ENCODE data around the gene PDGFA. TPM values are rescaled to one million over a fixed set of nuclear protein-coding genes. Genes with fewer than 3 reads are reported as not detected.

PDGFA gene
- total RNA-seq, 1 experiment from 2014 or later = 24.8 TPM

- no peak overlapping the region for H3K4me3 ChIP-seq
- DNase-seq (ENCODE audit: low read depth in 1 of 2, low spot score in 2 of 2) = no peak
- no peaks in the 10 kb centered on the region for H3K36me3 ChIP-seq
- H3K9me3 ChIP-seq (replicated peaks) = no peaks in the 10 kb centered on the region
- H3K4me1 ChIP-seq (replicated peaks) = peaks cover 4% of the 10 kb centered on the region
- peaks cover 11% of the 10 kb centered on the region; the same call in 1 of the 2 replicates for H3K27me3 ChIP-seq (replicated peaks)
- no peak overlapping the region for H3K27ac ChIP-seq
Measured at GRCh38 chr7:482521-483083, 37.0 kb downstream of the PDGFA start.

GRCh38 chr7:481219-481930 lies 38.3 kb downstream of the PDGFA start:
- H3K36me3 ChIP-seq = no peaks in the 10 kb centered on the region
- no peak for DNase-seq (ENCODE audit: low read depth in 1 of 2, low spot score in 2 of 2)
- no peak overlapping the region for H3K27ac ChIP-seq
- H3K9me3 ChIP-seq (replicated peaks) = no peaks in the 10 kb centered on the region
- no peak overlapping the region for H3K4me3 ChIP-seq
- H3K27me3 ChIP-seq (replicated peaks) = 0 out of 2 replicates have a peak, but pooled peaks cover 4% of the 10 kb centered on the region
- peaks cover 6% of the 10 kb centered on the region for H3K4me1 ChIP-seq (replicated peaks)

- peaks cover 6% of the 10 kb centered on the region for H3K4me1 ChIP-seq (replicated peaks)
- H3K27me3 ChIP-seq (replicated peaks) = 0 out of 2 replicates have a peak, but pooled peaks cover 4% of the 10 kb centered on the region
- DNase-seq (ENCODE audit: low read depth in 1 of 2, low spot score in 2 of 2) = no peak
- no peaks in the 10 kb centered on the region for H3K9me3 ChIP-seq (replicated peaks)
- no peaks in the 10 kb centered on the region for H3K36me3 ChIP-seq
- no peak overlapping the region for H3K4me3 ChIP-seq
- H3K27ac ChIP-seq = no peak overlapping the region
Measured at GRCh38 chr7:480531-481218, 39.0 kb downstream of the PDGFA start.

- Histone ChIP-seq H3K4me1 (replicated peaks) (peaks cover 6% of the 10 kb centered on the region), H3K27me3 (replicated peaks) (0 out of 2 replicates have a peak, but pooled peaks cover 4% of the 10 kb centered on the region), H3K27ac (no peak overlapping the region), H3K4me3 (no peak overlapping the region), H3K36me3 (no peaks in the 10 kb centered on the region), H3K9me3 (replicated peaks) (no peaks in the 10 kb centered on the region)
- DNase-seq (ENCODE audit: low read depth in 1 of 2, low spot score in 2 of 2) = no peak
Measured at GRCh38 chr7:479948-480499, 39.6 kb downstream of the PDGFA start.

GRCh38 chr7:479115-479947 lies 40.3 kb downstream of the PDGFA start:
- H3K36me3 ChIP-seq = no peaks in the 10 kb centered on the region
- DNase-seq (ENCODE audit: low read depth in 1 of 2, low spot score in 2 of 2) = no peak
- no peak overlapping the region for H3K4me3 ChIP-seq
- peaks cover 6% of the 10 kb centered on the region for H3K4me1 ChIP-seq (replicated peaks)
- H3K27ac ChIP-seq = no peak overlapping the region
- H3K27me3 ChIP-seq (replicated peaks) = 0 out of 2 replicates have a peak, but pooled peaks cover 4% of the 10 kb centered on the region
- no peaks in the 10 kb centered on the region for H3K9me3 ChIP-seq (replicated peaks)

- DNase-seq (ENCODE audit: low read depth in 1 of 2, low spot score in 2 of 2) = no peak
- no peaks in the 10 kb centered on the region for H3K9me3 ChIP-seq (replicated peaks)
- 0 out of 2 replicates have a peak, but pooled peaks cover 4% of the 10 kb centered on the region for H3K27me3 ChIP-seq (replicated peaks)
- H3K27ac ChIP-seq = no peak overlapping the region
- H3K4me3 ChIP-seq = no peak overlapping the region
- peaks cover 6% of the 10 kb centered on the region for H3K4me1 ChIP-seq (replicated peaks)
- no peaks in the 10 kb centered on the region for H3K36me3 ChIP-seq
Measured at GRCh38 chr7:477626-478220, 41.9 kb downstream of the PDGFA start.

GRCh38 chr7:476736-477360 lies 42.8 kb downstream of the PDGFA start:
- Histone ChIP-seq H3K27me3 (replicated peaks) (no peaks in the 10 kb centered on the region), H3K36me3 (no peaks in the 10 kb centered on the region), H3K9me3 (replicated peaks) (no peaks in the 10 kb centered on the region), H3K4me1 (replicated peaks) (peaks cover 13% of the 10 kb centered on the region), H3K4me3 (no peak overlapping the region), H3K27ac (no peak overlapping the region)
- DNase-seq (ENCODE audit: low read depth in 1 of 2, low spot score in 2 of 2) = no peak

GRCh38 chr7:475951-476441 lies 43.6 kb downstream of the PDGFA start:
- Histone ChIP-seq H3K27ac (no peak overlapping the region), H3K36me3 (no peaks in the 10 kb centered on the region), H3K9me3 (replicated peaks) (no peaks in the 10 kb centered on the region), H3K4me3 (no peak overlapping the region), H3K4me1 (replicated peaks) (peaks cover 19% of the 10 kb centered on the region), H3K27me3 (replicated peaks) (no peaks in the 10 kb centered on the region)
- no peak for DNase-seq (ENCODE audit: low read depth in 1 of 2, low spot score in 2 of 2)

GRCh38 chr7:475425-475728 lies 44.3 kb downstream of the PDGFA start:
- H3K36me3 ChIP-seq = no peaks in the 10 kb centered on the region
- no peak overlapping the region for H3K27ac ChIP-seq
- no peak for DNase-seq (ENCODE audit: low read depth in 1 of 2, low spot score in 2 of 2)
- H3K4me1 ChIP-seq (replicated peaks) = peaks cover 19% of the 10 kb centered on the region
- H3K9me3 ChIP-seq (replicated peaks) = no peaks in the 10 kb centered on the region
- no peaks in the 10 kb centered on the region for H3K27me3 ChIP-seq (replicated peaks)
- no peak overlapping the region for H3K4me3 ChIP-seq

GRCh38 chr7:474605-475424 lies 44.8 kb downstream of the PDGFA start:
- Histone ChIP-seq H3K4me1 (replicated peaks) (peaks cover 19% of the 10 kb centered on the region), H3K27ac (no peak overlapping the region), H3K27me3 (replicated peaks) (no peaks in the 10 kb centered on the region), H3K36me3 (no peaks in the 10 kb centered on the region), H3K9me3 (replicated peaks) (no peaks in the 10 kb centered on the region), H3K4me3 (no peak overlapping the region)
- no peak for DNase-seq (ENCODE audit: low read depth in 1 of 2, low spot score in 2 of 2)

- no peak for DNase-seq (ENCODE audit: low read depth in 1 of 2, low spot score in 2 of 2)
- H3K27me3 ChIP-seq (replicated peaks) = no peaks in the 10 kb centered on the region
Measured at GRCh38 chr7:473870-474604, 45.6 kb downstream of the PDGFA start.

More at GRCh38 chr7:473870-474604, 45.6 kb downstream of the PDGFA start:
- Histone ChIP-seq H3K36me3 (no peaks in the 10 kb centered on the region), H3K9me3 (replicated peaks) (no peaks in the 10 kb centered on the region), H3K27ac (no peak overlapping the region), H3K4me3 (no peak overlapping the region), H3K4me1 (replicated peaks) (peaks cover 19% of the 10 kb centered on the region)

Data from SJSA1 (cell line).